COLO668 (cell line): ENCODE measurements around the gene NQO2.
"Not testable (repeated sequence)": the region's sequence is repeated elsewhere in the genome, so short reads cannot be mapped to it uniquely, and the experiment has no call there.

ENCODE experiments used
- DNase-seq: peaks from one replicate; lab custom pipeline; 2025; ENCODE audit not compliant: unreplicated experiment; lab: John Stamatoyannopoulos, UW

Gene NQO2

DNA sequence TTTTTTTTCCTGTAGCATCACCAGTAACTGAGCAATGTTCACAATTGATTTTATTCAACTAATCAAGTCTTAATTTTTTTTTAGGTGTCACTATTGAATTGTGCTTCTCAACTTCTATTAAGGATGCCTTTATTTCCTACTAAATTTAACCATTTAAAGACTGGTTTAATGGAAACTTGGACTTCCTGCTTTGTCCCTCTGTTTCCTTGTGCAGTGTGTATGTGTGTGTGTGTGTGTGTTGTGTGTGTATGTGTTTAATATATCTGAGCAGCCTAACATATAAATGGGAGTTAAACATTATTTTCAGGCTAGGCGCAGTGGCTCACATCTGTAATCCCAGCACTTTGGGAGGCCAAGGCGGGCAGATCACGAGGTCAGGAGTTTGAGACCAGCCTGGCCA, 30.1 kb upstream of the NQO2 start:
- DNase-seq, result no peak

DNA sequence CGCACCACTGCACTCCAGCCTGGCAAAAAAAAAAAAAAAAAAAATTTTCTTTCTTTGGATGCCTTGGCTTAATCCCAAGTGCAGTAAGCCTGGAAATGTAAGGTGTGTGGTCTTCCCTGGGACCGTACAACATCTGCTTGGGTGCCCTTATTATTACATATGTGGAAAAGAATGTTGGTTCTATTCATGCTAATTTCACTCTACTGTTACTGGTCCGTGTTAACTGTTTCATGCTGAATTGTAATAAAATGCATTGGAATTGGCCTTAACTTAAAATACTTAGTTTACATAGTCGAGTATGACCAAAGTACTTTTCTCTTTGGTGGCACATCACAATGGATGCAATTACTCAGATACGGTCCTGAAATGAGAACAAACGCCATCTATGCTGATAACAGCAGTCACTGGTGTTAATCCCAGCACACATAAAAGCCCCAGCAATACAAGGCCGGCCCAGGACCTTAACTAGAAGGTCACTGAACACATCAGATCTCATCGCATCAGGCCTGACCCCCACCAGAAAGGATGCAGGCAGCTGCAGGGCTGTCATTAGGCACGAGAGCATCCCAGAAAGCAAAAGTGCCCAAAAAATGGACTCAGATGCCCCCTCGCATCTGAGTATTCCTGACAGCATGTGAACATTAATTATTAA, 29.5 kb upstream of the NQO2 start:
- no peak for DNase-seq

- peak; percentile 52 for DNase-seq
Observed at GRCh38 chr6:2970753-2971419, 28.8 kb upstream of the NQO2 start.

GRCh38 chr6:2971420-2972218, 28.1 kb upstream of the NQO2 start, which contains the start of gene SERPINB6:
Gene SERPINB6, minus strand, starts transcription at chr6:2971567. Its CDS starts 12,235 bp downstream, at chr6:2959332.
- DNase-seq, result peak; percentile 52

- not testable (repeated sequence) for DNase-seq
Observed at GRCh38 chr6:2972219-2972487, 27.5 kb upstream of the NQO2 start.

- not testable (repeated sequence) for DNase-seq
Observed at GRCh38 chr6:2972685-2973084, 27.0 kb upstream of the NQO2 start.

- not testable (repeated sequence) for DNase-seq
Observed at GRCh38 chr6:2973180-2973579, 26.5 kb upstream of the NQO2 start.

GRCh38 chr6:2973676-2974075, 26.0 kb upstream of the NQO2 start:
- no peak for DNase-seq

GRCh38 chr6:2976060-2976459, 23.6 kb upstream of the NQO2 start:
- DNase-seq, result no peak

- DNase-seq, result no peak
Observed at GRCh38 chr6:2976571-2977085, 23.1 kb upstream of the NQO2 start.

- DNase-seq, result no peak
Observed at GRCh38 chr6:2977290-2977689, 22.4 kb upstream of the NQO2 start.

DNA sequence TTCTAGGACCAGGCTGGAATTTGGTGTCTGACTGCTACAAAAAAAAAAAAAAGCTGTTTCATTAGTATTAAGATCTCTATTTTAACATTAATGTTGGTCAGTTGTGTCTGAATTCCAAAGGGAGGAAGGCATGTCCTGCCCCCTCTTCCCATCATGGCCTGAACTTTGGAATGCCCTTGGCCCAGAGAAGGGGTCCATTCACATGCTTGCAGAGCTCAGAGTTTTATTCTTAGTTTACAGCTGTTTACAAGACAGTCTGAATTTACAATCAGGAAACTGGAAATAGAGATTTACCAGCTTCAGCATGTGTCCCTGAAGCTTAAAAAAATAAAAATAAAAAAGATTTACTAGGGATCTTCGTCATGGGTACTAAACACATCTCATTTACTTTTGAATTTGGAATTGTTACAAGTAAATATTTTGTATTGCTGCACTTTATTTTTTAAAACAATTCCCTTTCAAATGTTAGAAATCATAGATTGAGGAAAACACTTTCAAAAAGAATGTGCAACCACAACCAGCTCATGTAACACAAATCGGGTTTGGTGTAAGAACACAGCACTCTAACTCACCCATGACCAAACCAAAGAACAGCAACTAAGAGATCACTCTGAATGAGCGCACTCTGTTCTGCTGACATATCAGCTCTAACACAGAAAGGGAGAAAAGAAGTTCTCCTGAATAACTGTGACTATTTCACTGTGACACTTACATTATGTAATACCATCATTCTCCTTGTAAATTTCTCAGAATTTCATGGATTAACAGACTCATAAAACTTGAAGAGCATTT, 21.7 kb upstream of the NQO2 start:
- DNase-seq, result no peak

DNA sequence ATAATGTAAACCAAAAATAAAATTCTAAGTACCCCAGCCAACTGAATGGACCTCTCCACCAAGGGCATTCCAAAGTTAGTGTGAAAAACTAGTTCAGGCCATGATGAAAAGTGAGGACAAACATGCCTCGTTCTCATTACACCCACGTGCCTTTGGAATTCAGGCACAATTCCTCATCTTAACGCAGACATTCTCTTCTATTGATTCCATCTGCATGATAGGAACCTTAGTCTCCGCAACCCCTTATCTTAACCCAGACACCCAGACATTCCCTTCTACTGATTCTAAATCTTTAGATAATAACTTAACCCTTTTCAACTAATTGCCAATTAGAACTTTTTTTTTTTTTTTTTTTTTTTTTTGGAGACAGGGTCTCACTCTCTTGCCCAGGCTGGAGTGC, 20.8 kb upstream of the NQO2 start:
- DNase-seq, result no peak

DNA sequence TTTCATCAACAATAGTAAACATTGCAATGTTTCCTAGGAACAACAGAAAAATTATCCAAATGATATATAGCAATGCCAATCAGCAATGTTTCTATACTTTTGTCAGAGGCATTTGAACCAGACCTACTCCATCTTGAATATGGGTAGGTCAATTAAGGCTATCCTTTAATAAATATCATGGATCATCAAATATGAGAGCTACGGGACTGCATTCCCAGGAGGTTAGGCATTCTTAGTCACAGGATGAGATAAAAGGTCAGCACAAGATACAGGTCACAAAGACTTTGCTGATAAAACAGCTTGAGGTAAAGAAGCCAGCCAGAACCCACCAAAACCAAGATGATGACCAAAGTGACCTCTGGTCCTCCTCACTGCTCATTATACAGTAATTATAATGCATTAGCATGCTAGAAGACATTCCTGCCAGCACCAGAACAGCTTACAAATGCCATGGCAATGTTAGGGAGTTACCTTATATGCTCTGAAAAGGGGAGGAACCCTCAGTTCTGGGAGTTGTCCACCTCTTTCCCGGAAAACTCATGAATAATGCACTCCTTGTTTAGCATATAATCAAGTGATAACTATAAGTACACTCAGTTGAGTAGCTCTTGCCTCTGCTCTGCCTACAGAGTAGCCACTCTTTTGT, 19.8 kb upstream of the NQO2 start:
- no peak for DNase-seq

DNA sequence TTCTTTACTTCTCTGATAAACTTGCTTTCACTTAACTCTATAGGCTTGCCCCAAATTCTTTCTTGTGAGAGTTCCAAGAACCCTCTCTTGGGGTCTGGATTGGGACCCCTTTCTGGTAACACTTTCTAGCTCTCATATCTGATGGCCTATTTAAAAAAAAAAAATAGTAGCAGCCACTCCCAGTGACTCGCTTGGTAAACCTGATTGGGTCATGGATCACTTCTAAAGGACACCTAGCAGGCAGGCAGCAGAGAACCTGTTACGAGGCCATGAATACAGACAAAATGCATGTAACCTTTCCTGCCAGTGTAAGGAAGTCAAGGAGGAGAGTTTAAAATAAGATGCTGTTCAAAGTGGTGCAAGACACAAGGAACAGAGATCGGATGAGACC, 19.2 kb upstream of the NQO2 start:
- no peak for DNase-seq

- no peak for DNase-seq
Observed at GRCh38 chr6:2982426-2983117, 17.1 kb upstream of the NQO2 start.

DNA sequence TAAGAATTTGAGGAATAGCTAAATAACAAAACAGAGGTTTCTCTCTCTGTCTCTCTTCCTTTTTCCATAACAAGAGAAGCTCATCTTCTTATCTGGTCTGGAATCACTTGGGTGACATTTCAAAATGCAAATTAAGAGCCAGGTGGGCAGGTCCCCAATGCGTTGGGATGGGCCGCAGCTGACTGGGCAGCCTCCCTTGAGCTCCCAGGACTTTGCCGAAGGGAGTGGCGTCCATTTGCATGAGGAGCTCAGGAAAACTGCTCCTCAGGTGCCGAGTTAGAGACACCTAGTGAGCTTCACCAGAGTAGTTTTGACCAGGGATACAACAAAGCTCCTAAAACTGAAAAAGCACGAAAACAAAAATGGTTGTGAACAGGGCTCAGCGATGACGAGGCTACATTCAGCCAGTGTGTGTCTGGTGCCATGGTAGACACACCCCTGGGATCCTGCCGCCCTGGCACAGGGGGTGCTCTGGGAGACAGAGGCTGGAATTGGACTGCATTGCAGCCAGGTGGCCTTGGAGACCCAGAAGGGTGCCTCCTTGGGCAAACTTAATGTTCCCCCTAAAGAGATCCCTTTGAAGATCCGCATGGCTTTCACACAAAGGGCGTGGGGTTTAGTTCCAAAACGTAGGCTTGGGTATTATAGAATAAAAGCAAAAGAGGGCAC, 14.8 kb upstream of the NQO2 start:
- DNase-seq, result no peak

GRCh38 chr6:2986722-2987221, 12.9 kb upstream of the NQO2 start:
- no peak for DNase-seq

- no peak for DNase-seq
Observed at GRCh38 chr6:2988094-2988425, 11.6 kb upstream of the NQO2 start.
